ENCODE data around the gene LTN1. TPM values are rescaled to one million over a fixed set of nuclear protein-coding genes. Genes with fewer than 3 reads are reported as not detected.
"Not testable (repeated sequence)": the region's sequence is repeated elsewhere in the genome, so short reads cannot be mapped to it uniquely, and the experiment has no call there.

Gene LTN1
- total RNA-seq, 6 experiments from 2014 or later: 19.8 to 23.4 (median 20.8) TPM

DNA sequence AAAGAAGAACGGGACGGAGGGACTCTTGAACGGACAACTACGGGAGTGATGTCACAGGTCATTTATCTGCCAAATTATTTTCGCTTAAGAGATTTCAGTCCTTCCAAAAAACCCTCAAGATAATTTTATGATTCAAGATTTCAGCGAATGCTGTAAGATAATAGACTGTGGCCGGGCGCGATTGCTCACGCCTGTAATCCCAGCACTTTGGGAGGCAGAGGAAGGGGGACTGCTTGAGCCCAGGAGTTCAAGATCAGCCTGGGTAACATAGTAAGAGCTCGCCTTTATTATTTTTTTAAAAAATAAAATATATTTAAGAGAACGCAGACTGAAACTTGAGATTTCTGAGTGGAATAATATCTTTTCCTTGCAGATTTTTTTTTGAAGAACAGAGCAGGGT lies 25.9 kb upstream of the LTN1 start:
- H3K9me3 Mint-ChIP-seq: no peaks in the 10 kb centered on the region
- TF ChIP-seq, protein P1, sequence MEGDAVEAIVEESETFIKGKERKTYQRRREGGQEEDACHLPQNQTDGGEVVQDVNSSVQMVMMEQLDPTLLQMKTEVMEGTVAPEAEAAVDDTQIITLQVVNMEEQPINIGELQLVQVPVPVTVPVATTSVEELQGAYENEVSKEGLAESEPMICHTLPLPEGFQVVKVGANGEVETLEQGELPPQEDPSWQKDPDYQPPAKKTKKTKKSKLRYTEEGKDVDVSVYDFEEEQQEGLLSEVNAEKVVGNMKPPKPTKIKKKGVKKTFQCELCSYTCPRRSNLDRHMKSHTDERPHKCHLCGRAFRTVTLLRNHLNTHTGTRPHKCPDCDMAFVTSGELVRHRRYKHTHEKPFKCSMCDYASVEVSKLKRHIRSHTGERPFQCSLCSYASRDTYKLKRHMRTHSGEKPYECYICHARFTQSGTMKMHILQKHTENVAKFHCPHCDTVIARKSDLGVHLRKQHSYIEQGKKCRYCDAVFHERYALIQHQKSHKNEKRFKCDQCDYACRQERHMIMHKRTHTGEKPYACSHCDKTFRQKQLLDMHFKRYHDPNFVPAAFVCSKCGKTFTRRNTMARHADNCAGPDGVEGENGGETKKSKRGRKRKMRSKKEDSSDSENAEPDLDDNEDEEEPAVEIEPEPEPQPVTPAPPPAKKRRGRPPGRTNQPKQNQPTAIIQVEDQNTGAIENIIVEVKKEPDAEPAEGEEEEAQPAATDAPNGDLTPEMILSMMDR (IDR thresholded peaks at IDR 0.05): no peak
- no peaks in the 10 kb centered on the region for H3K27me3 Mint-ChIP-seq (ENCODE audit: insufficient read depth)
- peaks cover 13% of the 10 kb centered on the region for H3K4me1 Mint-ChIP-seq (ENCODE audit: low read depth)
- peak overlapping the region; percentile 89 for H3K4me3 Mint-ChIP-seq
- H3K27ac Mint-ChIP-seq: peak overlapping the region; percentile 87
- DNase-seq: no peak
- H3K36me3 Mint-ChIP-seq (ENCODE audit: low read depth): peaks cover 10% of the 10 kb centered on the region; the same call in 1 of the 2 replicates

DNA sequence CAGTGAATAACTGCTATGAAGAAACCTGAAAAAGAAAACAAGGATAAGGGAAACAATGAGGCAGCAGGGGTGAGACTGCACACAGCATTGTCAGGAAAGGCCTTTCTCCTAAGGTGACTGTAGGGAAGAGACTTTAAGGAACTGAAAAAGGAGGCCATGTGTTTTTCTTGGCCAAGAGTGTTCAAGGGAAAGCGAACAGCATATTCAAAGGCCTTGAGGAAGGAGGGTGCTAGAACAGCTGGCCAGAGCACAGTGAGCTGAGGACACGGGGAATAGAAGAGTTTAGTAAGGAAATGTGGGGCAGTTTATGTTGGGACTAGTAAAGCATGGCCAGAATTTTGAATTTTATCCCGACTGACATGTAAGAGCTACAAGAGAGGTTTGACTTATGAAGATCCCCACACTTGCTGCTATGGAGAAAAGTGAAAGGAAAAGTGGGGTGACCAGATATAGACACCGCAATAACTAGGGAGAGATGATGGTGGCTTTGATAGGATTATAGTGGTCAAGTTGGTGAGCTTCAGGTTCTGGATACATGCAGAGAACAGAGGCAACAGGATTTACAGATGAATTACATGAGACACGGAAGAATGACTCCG lies 25.1 kb upstream of the LTN1 start:
- peaks cover 11% of the 10 kb centered on the region; the same call in 1 of the 2 replicates for H3K36me3 Mint-ChIP-seq (ENCODE audit: low read depth)
- DNase-seq: no peak
- peaks cover 13% of the 10 kb centered on the region for H3K4me1 Mint-ChIP-seq (ENCODE audit: low read depth)
- H3K9me3 Mint-ChIP-seq: no peaks in the 10 kb centered on the region
- TF ChIP-seq, protein P1 (IDR thresholded peaks at IDR 0.05): no peak
- H3K27ac Mint-ChIP-seq: peak overlapping the region; percentile 87
- peak overlapping the region; percentile 89 for H3K4me3 Mint-ChIP-seq
- H3K27me3 Mint-ChIP-seq (ENCODE audit: insufficient read depth): no peaks in the 10 kb centered on the region

DNA sequence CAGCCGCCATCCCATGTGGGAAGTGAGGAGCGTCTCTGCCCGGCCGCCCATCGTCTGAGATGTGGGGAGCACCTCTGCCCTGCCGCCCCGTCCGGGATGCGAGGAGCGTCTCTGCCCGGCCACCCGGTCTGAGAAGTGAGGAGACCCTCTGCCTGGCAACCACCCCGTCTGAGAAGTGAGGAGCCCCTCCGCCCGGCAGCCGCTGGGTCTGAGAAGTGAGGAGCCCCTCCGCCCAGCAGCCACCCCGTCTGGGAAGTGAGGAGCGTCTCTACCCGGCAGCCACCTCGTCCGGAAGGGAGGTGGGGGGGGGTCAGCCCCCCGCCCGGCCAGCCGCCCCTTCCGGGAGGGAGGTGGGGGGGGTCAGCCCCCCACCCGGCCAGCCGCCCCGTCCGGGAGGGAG lies 18.6 kb upstream of the LTN1 start:
- not testable (repeated sequence) for H3K4me1 Mint-ChIP-seq (ENCODE audit: low read depth); H3K4me3 Mint-ChIP-seq; DNase-seq; H3K27me3 Mint-ChIP-seq (ENCODE audit: insufficient read depth); H3K9me3 Mint-ChIP-seq; H3K27ac Mint-ChIP-seq
- peaks cover 18% of the 10 kb centered on the region; the same call in 1 of the 2 replicates for H3K36me3 Mint-ChIP-seq (ENCODE audit: low read depth)

DNA sequence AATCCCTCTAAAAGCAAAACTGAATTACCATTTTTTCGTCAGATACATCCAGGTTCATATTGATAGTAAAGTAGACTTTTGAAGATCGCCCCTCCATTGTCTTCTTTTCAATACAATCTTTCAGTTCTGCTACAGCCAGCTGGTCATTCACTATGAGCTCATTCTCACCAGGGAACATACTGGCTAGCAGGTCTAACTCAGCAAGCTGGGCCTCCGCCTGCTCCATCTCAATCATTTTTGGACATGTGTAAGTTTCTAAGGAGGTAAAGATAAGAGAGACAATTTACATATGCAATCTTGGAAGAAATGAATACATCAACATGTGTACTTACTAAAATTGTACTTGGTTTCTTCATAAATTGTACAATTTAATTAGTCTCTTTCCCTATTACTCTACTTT lies 15.7 kb upstream of the LTN1 start:
- no peak for DNase-seq
- TF ChIP-seq, protein P1 (IDR thresholded peaks at IDR 0.05): no peak
- H3K27me3 Mint-ChIP-seq (ENCODE audit: insufficient read depth): peaks cover 2% of the 10 kb centered on the region; the same call in 1 of the 2 replicates
- H3K27ac Mint-ChIP-seq: no peak overlapping the region
- H3K9me3 Mint-ChIP-seq: no peaks in the 10 kb centered on the region
- peaks cover 12% of the 10 kb centered on the region for H3K4me1 Mint-ChIP-seq (ENCODE audit: low read depth)
- H3K36me3 Mint-ChIP-seq (ENCODE audit: low read depth): peaks cover 25% of the 10 kb centered on the region
- H3K4me3 Mint-ChIP-seq: no peak overlapping the region

DNA sequence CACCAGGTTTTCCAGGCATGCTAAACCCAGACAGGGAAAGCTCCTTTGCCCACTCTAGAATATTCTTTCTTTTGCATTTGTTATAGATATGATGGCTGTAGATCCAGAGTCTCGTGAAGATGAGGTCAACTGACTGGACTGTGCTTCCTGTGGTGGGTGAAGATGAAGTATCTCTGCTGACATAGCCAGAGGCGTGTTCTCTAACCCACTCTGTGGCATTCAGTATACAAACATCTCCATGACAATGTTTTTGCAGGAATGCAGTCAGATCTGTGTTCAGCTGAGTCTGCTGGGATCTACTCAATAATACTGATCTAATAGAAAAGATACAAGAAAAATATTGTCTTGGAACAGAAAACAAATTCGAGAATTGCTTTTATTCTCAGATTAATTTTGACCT lies 15.1 kb upstream of the LTN1 start:
- H3K9me3 Mint-ChIP-seq: no peaks in the 10 kb centered on the region

DNA sequence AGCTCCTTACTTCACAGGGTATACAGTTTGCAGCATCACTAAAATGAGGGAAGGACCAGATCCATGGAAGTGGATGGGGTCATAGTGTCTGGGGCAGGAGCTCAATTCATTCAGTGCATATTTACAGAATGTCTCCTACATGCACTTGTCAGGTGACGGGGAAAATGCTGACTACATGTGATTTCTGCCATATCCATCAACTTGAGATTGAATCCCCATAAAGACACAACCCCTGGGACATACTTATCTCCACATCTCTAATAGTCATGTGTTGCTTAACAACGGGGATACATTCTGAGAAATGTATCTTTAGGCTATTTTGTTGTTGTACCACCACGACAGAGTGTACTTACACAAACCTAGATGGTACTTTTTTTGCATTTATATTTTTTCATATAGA lies 14.5 kb upstream of the LTN1 start:
- Mint-ChIP-seq H3K27me3 (ENCODE audit: insufficient read depth) (peaks cover 2% of the 10 kb centered on the region; the same call in 1 of the 2 replicates), H3K27ac (no peak overlapping the region), H3K4me1 (ENCODE audit: low read depth) (peaks cover 12% of the 10 kb centered on the region), H3K4me3 (no peak overlapping the region), H3K9me3 (no peaks in the 10 kb centered on the region), H3K36me3 (ENCODE audit: low read depth) (peaks cover 17% of the 10 kb centered on the region)
- no peak for DNase-seq
- TF ChIP-seq, protein P1 (IDR thresholded peaks at IDR 0.05): no peak

More for the DNA sequence above, 15.1 kb upstream of the LTN1 start:
- H3K36me3 Mint-ChIP-seq (ENCODE audit: low read depth): peaks cover 21% of the 10 kb centered on the region
- peaks cover 2% of the 10 kb centered on the region; the same call in 1 of the 2 replicates for H3K27me3 Mint-ChIP-seq (ENCODE audit: insufficient read depth)
- peaks cover 12% of the 10 kb centered on the region for H3K4me1 Mint-ChIP-seq (ENCODE audit: low read depth)
- TF ChIP-seq, protein P1 (IDR thresholded peaks at IDR 0.05): no peak
- peak; percentile 22 for DNase-seq
- no peak overlapping the region for H3K4me3 Mint-ChIP-seq
- no peak overlapping the region; the same call in 1 of the 2 replicates for H3K27ac Mint-ChIP-seq
